GM12891 (cell line): Measurements from ENCODE around the gene SORCS2.
"Not testable (repeated sequence)": the region's sequence is repeated elsewhere in the genome, so short reads cannot be mapped to it uniquely, and the experiment has no call there.

Experiments
- DNase-seq: peaks from one replicate; pipeline ENCODE4 v3.0.0; 2011; ENCODE audit warnings: low spot score; ENCODE audit not compliant: insufficient read length
- FAIRE-seq: peaks from 2 replicates; lab custom pipeline; 2011; peaks lifted over from hg19 to GRCh38; lab: Jason Lieb, UNC
- PAX5 ChIP-seq: IDR thresholded peaks from 2 replicates; pipeline ENCODE4 v1.6.1; 2011; ENCODE audit warnings: low read length, moderate library complexity, mild to moderate bottlenecking; ENCODE audit not compliant: insufficient read depth, severe bottlenecking
- POLR2A ChIP-seq: IDR thresholded peaks from 2 replicates; pipeline ENCODE4 v1.6.1; 2011; ENCODE audit warnings: low read depth, low read length, control low read depth
- POLR2AphosphoS5 ChIP-seq: IDR thresholded peaks from 2 replicates; pipeline ENCODE4 v1.6.1; 2011; ENCODE audit warnings: low read depth, low read length, control low read depth
- POU2F2 ChIP-seq: IDR thresholded peaks from 2 replicates; pipeline ENCODE4 v1.6.1; 2011; ENCODE audit warnings: low read depth, mild to moderate bottlenecking, control low read depth, low read length, moderate library complexity
- SPI1 ChIP-seq: IDR thresholded peaks from 2 replicates; pipeline ENCODE4 v1.6.1; 2011; ENCODE audit warnings: low read depth, low read length, control low read depth
- TAF1 ChIP-seq: IDR thresholded peaks from 2 replicates; pipeline ENCODE4 v1.6.1; 2011; ENCODE audit warnings: low read depth, low read length, control low read depth

Gene SORCS2

DNA sequence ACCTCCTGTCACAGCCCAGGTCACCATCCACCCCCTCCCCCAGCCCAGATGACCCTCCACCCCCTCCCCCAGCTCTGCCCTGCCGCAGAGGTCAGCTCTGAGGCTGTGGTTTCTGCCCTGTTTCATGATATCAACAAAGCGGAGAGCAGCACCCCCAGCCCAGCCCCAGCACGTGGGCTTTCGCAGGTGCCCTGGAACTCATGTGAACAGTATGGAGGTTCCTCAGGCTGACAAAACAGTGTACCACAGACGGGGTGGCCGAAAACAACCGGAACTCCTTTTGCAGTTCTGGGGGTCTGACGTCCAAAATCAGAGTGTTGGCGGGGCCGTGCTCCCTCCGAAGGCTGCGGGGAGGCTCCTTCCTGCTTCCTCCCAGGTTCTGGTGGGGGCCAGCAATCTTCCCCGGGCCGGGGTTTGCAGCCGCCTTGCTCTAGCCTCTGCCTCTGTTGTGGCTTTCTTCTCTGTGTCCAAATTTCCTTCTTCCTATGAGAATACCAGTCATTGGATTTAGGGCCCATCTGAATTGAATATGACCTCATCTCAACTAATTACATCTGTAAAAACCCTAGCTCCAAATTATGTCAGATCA is 250.3 kb downstream of the SORCS2 start:
- no peak for FAIRE-seq
- DNase-seq: no peak
- no peak for TF ChIP-seq POLR2A
- no peak for TF ChIP-seq SPI1
- TF ChIP-seq POU2F2: no peak
- no peak for TF ChIP-seq PAX5
- no peak for TF ChIP-seq POLR2AphosphoS5
- no peak for TF ChIP-seq TAF1

DNA sequence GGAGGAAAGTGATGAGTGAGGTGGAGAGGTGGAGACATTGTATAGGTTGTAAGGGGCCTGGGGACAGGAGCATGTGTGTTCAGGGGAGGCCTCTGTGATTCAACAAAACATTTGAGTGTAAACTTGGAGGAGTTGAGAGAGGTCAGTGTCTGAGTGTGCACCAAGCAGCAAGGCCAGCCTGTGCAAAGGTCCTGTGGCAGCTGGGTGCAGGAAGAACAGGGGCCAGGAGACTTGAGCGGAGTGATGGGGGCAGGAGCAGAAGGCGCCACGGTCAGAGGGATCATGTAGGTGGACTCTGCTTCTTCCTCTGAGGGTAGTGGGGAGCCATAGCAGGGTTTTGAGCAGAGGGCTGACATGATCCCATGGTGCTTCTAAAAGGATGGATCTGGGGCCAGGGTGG is 252.0 kb downstream of the SORCS2 start:
- no peak for DNase-seq
- no peak for FAIRE-seq
- no peak for TF ChIP-seq PAX5

- DNase-seq (no peak), FAIRE-seq (no peak)
- TF ChIP-seq POU2F2 (no peak), TAF1 (no peak), PAX5 (no peak), SPI1 (no peak), POLR2AphosphoS5 (no peak), POLR2A (no peak)
These were observed 252.4 kb downstream of the SORCS2 start for GRCh38 chr4:7444731-7445130.

GRCh38 chr4:7447236-7447635 is 254.9 kb downstream of the SORCS2 start:
- DNase-seq (no peak), FAIRE-seq (no peak)
- no peak for TF ChIP-seq PAX5
- TF ChIP-seq POU2F2: no peak
- no peak for TF ChIP-seq POLR2AphosphoS5
- TF ChIP-seq POLR2A: no peak
- TF ChIP-seq SPI1: no peak
- TF ChIP-seq TAF1: no peak

DNA sequence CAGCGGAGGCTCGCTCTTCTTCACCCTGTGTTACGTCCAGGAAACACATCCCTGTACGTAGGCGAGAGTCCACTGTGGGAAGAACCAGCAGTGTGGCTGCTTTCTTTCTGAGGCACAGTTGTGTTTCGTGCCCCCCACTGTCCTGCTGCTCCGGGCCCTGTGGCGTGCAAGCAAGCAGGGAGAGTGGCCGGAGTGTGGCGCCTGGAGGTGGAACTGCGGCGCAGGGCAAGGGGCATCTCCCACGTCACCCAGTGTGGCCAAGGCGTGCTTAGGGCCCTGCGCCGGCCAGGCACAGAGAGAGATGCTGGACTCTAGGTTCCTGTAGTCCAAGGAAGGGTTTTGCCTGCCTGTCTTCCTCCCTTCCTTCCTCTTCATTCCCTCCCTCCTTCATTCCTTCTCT is 255.7 kb downstream of the SORCS2 start:
- FAIRE-seq (no peak), DNase-seq (no peak)
- TF ChIP-seq POLR2AphosphoS5 (no peak), POU2F2 (no peak), PAX5 (no peak), SPI1 (no peak), POLR2A (no peak), TAF1 (no peak)

DNA sequence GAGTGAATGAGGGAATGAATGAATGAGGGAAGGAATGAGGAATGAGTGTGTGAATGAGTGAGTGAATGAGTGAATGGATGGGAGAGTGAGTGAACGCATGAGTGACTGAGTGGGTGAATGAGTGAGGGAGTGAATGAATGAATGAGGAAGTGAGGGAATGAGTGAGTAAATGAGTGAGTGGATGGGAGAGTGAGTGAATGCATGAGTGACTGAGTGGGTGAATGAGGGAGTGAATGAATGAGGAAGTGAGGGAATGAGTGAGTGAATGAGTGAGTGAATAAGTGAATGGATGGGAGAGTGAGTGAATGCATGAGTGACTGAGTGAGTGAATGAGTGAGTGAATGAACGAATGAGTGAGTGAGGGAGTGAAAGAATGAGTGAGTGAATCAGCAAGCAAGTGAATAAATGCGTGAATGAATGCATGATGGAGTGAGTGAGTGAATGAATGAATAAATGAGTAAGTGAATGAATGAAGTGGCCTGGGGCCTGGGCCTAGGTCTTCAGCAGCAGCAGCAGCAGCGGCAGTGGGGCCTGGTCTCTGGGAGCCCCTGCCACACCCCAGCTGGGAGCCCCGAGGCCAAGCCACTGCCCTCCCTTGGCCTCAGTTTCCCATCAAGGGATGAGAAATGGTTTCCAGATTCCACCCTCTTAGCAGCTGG is 258.6 kb downstream of the SORCS2 start:
- FAIRE-seq: no peak
- TF ChIP-seq SPI1: no peak
- no peak for TF ChIP-seq POLR2AphosphoS5
- TF ChIP-seq POLR2A: no peak
- TF ChIP-seq TAF1: no peak
- no peak for DNase-seq

GRCh38 chr4:7451434-7451789 is 259.1 kb downstream of the SORCS2 start:
- TF ChIP-seq POLR2AphosphoS5 (no peak), PAX5 (no peak), POU2F2 (no peak), POLR2A (no peak), SPI1 (no peak), TAF1 (no peak)
- no peak for FAIRE-seq
- DNase-seq: no peak

DNA sequence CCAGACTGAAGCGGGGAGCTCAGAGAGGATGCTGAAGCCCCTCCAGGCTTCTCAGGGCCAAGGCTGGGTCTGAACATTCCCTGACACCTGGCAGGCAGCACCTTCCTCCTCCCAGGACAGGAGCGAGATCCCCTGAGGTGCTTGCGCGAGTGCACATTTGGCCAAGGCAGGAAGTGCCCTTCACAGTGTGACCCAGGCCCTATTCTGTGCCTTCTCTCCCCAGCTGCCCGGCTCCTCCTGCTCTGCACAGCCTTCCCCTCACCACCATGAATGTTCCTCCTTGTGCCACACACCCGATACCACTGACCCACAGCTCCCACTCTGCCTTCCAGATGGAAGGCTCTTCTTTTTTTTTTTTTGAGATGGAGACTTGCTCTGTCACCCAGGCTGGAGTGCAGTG is 259.5 kb downstream of the SORCS2 start:
- TF ChIP-seq TAF1 (no peak), PAX5 (no peak), POLR2AphosphoS5 (no peak), SPI1 (no peak), POU2F2 (no peak), POLR2A (no peak)
- DNase-seq (no peak), FAIRE-seq (no peak)

DNA sequence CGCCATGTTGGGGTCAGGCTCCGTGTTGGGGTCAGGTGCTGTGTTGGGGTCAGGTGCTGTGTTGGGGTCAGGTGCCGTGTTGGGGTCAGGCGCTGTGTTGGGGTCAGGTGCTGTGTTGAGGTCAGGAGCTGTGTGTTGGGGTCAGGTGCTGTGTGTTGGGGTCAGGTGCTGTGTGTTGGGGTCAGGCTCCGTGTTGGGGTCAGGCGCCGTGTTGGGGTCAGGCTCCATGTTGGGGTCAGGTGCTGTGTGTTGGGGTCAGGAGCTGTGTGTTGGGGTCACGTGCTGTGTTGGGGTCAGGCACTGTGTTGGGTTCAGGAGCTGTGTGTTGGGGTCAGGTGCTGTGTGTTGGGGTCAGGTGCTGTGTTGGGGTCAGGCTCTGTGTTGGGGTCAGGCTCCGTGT is 260.5 kb downstream of the SORCS2 start:
- not testable (repeated sequence) for DNase-seq, FAIRE-seq
